ENCODE data around the gene AP1G2.

AP1G2 gene

DNA sequence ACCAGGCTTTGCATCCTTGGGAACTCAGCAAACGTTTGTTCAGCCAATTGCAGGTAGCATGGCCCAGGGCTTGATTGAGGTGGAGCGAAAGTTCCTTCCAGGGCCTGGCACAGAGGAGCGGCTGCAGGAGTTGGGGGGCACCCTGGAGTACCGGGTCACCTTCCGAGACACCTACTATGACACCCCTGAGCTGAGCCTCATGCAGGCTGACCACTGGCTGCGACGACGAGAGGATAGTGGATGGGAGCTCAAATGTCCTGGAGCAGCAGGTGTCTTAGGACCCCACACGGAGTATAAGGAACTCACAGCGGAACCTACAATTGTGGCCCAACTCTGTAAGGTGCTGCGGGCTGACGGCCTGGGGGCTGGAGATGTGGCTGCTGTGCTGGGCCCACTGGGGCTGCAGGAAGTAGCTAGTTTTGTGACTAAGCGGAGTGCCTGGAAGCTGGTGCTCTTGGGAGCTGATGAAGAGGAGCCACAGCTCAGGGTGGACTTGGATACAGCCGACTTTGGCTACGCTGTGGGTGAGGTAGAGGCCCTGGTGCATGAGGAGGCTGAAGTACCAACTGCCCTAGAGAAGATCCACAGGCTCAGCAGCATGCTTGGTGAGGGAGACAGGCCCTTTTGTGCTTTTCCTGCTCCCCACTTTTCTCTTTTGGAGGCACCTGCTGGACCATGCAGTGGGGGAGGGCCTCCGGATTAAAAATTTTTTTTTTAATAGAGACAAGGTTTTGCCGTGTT, 10.7 kb downstream of the AP1G2 start:
- DNase-seq = no peak

DNA sequence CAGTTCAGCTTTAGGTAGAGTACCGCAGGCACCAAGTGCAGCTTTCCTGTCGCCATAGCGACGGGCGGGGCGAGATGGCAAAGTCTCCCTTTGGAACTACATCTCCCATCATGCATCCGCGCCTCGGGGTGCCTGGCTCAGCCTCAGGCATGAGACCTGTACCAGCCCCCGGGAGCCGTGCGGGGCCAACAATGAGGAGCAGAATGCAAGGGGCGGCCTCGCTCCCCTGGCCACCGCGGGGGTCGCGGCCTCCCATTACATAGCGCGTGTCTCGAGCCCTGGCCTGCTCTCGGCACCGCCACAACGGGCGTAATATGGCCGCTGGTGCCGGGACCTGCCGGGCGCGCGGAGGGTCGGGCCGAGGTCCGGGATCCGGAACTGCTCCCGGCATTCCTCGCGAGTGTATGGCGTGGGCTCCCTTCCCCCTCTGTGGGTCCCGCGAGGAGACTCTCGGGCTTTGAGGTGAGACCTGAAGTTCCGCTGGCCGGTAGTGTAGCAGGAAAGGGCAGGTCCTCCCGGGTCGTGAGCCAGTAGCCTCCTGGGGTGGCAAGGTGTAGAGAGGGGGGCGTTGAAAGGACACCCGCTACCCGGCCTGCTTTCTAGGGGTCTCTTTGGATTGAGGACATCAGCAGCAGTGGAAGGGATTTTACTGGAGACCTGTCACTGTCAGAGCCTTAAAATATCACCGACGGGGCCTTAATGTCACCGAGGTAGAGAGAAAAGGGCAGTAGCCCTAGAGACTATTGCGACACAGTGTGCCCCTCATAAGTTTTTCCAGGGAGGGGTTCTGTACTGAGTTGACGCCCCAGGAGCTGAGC, 11.5 kb downstream of the AP1G2 start, which contains the start of gene THTPA:
Gene THTPA (plus strand): TSS at position 390 of the 818 bp plus-strand sequence. CDS start 487 bp downstream, outside the sequence.
- peak; percentile 90 for DNase-seq

DNA sequence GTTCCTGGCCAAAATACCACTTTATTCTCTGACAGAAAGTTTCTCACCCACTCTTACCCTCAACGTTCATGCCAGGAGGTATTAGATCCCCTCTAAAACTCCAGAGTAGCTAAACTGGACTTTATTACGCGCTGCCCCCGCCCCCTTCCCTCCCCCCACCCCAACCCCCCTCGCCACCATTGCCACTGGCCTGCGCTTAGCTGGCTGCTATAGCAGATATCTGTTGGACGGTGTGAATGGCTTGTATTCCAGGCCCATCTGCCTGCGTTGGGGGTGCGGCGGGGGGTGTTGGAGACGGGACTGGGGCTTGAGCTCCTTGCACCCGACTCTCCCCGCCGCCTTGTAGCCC, 12.1 kb downstream of the AP1G2 start:
- DNase-seq = no peak

DNA sequence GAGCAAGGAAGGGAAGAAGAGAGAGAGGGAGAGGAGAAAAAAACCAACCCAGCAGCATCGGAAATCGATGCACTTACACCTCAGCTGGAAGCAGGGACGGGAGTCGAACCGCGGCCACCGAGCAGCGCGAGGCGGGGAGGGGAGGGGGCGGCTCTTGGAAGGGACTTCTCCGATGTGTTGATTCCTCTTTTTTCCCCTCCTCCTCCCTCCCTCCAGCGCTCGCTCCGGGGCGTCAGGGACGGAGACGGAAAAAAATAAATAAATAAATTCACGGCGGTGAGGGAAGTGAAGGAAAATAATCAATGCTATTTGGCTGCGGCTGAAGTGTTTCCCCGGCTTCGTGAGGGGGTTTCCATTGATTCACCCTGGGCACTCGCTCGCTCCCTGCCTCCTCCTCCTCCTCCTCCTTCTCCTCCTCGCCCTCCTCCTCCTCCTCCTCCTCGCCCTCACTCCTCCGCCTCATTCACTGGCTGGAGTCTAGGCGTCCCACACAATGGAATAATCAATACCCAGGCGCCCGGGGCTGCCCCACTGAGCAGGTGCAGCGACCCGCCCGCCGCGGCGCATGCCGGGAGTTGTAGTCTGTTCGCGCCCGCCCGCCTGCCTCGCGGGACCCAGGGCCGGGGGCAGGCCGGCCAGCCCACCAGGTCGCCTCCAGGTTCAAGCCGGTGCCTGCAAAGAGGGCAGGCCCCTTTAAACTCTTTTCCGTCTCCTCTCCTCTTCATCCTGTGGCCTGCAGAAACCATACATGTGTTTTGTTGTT, 16.1 kb downstream of the AP1G2 start, which contains the start of gene ZFHX2:
Gene ZFHX2 (minus strand): TSS at position 500 of the 763 bp plus-strand sequence. CDS start 16,440 bp downstream, outside the sequence.
- DNase-seq = peak; percentile 62

DNA sequence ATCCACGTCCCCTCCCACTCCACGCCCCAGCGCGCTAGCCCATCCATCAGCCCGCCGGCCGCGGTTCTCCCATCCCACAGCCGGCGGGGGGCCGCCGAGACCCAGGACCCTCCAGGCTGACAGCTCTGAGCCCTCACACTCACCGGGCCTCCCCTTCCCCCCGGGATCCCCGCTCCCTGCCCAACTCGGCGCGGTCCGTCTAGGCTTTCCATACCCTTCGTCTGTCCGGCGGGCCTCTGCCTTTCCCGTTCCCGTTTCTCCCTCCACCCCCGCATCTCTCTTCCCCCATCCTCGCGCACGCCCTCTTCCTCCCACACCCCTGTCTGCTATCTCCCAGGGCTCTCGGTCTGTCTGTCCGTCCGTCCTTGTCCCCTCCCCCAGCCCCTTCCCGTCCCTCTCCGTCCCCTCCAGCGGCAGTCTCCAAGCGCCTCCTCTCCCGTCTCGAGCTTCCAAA, 16.8 kb downstream of the AP1G2 start:
- no peak for DNase-seq

DNA sequence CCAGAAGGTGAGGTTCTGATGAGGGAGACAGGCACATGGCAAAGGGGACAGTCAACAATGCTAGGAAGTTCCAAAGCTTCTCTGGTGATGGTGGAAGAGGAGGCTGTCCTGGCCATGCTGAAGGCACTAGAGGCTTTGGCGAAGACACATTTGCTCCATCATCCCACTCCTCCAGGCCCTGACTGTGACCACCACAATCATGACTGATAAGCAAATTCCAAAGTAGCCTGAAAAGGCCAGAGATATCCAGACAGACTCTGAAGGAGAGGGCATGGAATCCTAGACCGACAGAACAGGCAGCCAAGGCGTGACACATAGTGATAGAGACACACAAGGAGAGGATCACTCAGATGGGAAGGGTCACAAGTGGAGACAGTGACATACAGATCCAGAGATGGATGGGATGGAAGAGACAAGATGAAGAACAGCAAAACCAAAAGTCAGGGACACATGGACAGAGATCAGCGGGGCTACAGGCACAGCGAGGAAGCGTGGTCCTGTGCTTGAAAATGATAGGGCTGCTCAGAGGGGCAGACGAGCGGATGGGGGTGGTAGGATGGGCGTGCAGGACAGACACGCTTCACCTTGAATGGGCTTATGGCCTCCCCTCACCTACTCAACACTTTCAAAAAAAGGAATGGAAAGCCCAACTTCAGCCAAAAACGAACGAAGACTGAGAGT, 17.3 kb downstream of the AP1G2 start:
- DNase-seq = no peak

DNA sequence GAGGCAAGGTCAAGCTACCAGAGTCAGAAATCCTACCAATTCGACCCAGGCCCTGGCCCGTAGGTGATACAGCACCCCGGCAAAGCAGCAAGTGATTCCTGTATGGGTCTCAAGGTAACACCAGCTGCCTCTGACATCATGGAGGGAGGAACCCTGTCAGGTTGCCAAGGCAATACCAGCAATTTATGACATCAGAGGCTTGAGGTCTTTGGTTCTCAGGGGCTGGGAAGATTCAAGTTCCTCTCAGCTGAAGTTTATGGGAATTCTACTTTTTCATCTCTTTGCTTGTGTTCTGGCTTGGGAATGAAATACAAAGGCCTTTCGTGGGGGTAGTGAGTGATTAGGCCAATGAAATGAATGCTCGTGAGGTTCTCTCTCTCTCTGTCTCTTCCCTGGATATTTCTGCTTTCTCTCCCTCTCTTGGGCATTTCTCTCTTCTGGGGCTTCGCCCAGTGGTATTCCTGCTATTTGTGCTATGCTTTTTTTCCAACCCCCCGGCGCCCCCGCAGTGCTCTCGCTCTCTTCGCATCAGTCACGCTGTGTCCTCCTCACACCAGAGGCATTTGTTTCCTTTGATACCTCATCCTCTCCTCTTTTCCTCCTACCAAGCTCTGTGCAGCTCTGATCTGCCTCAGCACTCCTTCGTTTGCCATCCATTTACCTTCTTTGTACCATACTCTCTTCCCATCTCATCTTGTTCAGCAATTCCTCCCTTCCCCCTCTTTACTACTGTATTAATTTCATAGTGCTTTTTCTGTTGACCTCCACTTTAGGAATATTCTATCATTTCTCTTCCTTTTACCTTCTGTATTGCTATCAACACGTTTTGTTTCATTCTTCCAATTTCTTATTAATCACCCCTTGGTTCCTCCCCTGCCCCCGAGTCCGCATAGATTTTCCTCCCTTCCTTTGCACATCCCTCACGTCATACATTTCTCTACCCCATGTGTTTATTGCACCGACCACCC, 19.0 kb downstream of the AP1G2 start:
- no peak for DNase-seq

DNA sequence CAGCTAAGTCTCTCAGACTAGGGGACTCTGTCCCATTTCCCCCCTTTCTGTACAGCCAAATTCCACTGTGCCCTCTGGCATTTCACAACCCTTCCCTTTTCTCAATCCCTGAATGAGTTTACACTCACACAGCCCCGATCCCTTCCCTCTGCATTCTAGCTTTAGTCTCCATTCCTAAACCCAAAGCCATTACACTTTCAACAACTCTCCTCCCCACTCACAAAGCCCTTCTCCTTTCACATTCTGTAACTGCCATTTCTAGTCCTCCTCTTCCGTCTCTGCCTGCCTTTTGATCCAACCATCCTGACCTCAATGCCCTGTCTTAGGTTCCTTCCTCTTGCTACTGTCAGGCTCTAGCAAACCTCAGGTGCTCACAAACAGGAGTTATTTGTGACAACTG, 19.7 kb downstream of the AP1G2 start:
- DNase-seq = no peak

DNA sequence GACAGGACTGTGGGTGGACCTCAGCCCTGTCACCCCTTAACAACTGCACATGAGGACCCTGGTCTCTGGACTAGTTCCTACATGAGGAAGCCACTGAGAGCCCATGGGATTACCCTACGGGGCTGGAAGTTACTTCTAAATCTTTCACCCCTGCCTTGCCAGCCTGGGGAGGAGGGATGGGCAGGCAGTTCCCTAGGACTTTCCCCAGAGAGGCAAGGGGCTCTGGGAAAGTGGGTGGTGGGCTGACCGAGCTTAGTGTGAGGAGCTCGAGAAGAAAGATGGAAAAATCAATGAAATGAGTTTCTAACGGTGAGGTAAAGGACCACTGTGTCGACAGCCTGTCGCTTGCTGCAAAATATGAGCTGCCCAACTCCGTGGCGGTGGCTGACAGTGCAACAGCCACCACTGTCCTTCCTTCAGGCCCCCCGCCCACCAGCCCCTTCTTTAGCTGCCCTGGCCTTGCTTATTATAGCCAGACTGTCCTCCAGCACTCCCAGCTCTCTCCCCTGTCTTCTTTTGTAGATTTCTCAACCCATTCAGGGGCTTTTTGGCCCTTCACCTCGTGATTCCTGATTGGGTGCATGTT, 21.0 kb downstream of the AP1G2 start:
- no peak for DNase-seq

DNA sequence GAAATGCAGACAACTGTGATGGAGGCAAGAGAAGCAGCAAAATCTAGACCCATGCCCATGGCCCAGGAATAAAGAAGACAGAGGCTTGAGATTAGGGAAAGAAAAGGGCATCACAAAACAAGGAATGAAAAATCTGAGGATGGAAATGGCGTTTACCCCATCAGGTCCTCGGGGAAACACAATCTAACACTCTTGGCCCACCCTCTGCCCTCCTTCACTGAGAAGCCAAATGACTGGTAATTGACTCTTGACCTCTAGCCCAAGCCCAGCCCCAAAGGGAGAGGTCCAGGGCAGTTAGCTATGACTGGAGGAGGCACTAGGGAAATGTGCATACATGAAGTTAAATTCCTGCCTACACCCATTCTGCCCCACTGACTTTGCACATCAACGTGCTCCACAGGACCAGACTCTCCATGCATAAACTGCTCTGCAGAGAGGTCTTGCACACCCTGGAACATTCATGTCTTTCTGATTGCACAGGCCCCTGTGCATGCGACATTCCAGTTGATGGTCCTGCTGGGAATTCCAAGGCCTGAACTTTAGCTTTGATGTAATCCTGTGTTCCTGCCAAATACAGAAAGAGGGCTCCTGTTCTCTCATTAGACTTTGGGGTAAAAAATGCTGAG, 21.7 kb downstream of the AP1G2 start:
- no peak for DNase-seq

DNA sequence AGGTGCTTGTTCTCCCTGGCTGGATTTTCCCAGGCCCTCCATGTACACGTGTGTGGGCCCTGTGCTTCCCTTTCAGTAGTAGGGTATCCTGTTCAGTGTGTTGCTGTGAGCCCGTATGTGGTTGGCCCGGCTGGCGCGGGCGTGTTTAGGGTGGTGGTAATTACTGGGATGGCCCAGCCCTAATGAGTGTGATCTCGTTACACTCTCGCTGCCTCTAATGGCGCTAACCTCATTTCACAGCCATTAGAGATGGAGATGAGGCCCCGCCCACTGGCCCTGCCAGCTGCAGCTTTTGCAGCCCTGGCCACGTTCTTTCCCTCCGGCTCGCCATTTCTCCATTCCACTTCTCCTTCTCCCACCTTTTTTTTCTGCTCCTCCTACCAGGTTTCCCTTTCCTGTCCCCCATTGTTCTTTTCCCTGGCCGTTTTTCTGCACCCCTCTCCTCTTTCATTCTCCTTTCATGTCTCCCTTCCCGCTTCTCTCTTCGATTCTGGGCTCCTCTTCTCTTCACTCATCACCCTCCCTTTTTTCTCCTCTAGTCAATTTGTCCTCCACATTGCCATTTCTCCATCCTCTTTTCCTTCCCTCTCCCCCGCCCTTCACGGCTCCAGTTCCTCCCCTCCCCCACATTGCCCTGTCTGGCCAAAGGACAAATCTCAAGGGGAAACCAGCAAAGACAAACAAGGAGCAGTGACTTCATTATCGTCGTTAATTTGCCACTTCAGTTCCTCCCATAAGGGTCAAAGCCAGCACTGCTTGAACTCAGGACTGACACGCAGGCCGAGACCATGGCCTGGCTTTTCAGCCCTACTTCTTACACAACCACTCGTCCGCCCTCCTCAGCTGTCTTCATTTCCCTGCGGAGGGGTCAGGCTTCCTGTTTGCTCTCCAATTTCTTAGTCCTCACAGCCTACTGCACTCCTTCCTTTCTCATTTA, 22.8 kb downstream of the AP1G2 start:
- no peak for DNase-seq

DNA sequence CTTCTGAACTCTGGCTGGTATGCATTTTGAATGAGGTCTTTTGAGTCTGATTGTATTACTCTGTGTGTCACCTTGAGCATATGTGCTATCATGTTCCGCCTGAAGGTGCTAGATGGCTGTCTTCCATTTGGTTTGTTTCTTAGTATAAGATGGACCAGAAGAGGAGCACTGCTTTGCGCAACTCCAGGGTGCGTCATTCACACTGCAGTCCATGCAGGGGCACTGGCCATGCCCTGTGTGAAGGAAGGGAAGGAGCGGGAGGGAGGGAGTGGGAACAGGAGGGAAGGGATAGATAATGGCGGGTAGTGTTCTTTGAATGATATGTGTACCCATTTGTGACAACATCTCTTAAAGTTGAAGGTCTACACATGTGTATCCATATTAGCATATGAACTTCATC, 24.2 kb downstream of the AP1G2 start:
- no peak for DNase-seq

DNA sequence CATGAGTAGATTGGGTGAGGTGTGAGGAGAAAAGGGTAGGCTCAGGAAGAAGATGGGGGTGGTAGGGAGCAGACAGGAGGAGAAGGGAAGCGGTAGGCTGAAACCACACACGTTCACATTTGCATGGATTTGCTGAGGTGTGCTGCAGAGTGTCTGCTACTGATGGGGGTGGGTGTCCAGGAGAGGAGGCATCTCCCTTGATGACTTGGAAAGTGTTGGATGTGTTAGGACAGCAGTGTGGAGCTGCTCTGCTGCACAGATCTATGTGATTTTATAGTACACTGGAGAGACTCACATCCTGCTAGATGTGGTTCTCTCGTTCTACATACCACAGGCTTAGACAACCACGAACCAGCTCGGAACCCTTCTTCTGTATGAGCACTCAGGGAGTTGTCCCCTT, 25.3 kb downstream of the AP1G2 start:
- no peak for DNase-seq

DNA sequence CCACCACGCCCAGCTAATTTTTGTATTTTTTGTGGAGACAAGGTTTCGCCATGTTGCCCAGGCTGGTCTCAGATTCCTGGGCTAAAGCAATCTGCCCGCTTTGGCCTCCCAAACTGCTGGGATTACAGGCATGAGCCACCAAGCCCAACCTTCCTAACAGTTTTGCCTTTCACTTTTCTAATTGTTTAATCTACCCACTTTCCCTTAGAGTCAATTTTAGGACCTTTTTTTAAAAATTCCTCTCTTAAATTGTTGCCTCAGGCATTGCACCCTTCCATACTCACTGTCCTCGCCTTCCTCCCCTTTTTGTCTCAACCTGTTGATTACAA, 27.5 kb downstream of the AP1G2 start:
- DNase-seq = no peak

DNA sequence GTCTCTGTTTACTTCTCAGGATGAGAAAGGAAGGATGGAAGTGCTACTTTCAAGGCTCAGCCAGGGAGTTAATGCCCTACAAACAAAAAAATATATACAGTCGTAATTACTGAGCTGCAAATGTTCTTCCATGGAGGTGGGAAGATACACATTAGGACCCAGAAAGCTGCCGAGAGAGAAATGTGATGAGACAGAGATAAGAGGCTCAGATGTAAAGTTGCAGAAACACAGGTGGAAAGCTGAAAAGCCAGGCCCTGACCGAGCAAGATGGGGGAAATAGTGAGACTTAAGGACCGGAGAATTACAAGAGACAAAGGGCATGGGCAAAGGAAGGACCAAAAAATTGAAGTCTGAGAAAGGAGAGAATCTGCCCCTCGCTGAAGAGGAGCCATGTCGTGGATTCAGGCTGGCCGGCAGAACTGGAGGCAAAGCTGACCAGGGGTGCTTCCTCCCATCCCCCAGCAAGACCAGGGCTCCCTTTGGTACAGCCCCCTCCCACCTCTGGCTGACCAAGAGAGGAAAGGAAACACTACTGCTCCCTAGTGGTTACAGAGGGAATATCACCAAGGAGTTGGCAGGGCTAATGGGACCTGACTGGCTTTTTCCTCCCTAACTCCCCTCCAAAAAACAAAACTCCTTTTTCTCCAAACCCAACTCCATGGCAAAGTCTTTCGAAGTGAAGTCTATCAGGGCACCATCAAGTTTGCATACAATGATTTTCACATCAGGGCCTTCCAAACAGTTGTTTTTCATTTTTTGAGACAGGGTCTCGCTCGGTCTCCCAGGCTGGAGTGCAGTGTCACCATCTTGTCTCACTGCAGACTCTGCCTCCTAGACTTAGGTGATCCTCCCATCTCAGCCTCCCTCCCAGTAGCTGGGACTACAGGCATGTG, 28.1 kb downstream of the AP1G2 start:
- DNase-seq = no peak

DNA sequence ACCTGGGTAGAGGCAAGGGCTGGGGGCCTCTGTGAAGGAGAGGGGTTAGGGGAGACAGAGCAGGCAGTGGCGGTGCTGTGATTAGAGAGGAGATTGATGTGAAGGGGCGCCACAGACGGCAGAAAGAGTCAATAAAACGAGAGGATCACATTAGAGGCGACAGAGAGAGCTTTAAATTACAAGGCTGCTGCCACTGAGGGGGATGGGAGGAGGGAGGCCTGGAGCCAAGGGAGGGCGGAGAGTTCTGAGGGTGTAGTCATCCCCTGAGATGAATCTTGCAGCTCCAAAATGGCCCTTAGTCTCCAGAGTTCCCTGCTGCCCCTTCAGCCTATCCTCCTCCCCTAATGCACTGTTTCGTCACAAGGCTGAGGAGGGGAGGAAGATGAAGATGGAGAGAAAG, 28.8 kb downstream of the AP1G2 start:
- no peak for DNase-seq

DNA sequence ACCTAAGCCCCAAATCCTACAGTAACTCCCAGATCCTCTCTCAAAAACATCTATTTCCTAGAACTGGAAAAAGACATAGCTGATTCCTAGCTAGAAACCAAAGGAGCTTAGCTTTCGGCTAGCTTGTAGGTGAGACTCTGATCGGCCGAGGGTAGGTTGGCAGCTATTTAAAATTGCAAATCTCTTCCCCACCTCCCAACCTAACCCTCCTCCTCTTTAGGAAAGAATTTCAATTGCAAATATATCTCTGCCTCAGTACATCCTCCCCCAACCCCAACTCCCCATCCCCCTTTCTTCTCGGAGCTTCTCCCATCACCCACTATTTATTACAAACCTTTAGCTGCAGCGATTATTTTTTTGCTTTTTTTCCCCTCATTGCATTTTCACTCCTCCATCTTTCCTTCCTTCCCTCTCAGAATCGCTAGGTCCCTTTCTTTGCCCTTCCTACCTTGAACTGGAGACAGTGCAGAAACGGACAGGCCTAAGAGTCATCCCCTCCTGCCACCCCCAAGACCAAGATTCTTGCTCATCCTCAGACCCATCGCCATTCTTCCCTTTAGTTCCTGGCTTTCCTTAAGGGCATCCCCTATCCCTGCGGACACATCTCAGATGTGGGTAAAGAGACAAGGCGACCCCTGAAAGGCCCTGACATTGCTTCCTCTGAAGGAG, 29.4 kb downstream of the AP1G2 start:
- DNase-seq = no peak
